WTC11 (cell line): ENCODE data around the gene PRPF40B.

ENCODE experiments used
- AFF4 ChIP-seq: sonication (generic); formaldehyde crosslinking; IDR thresholded peaks from 2 replicates; pipeline ENCODE4 v1.8.1; 2023; ENCODE audit warnings: mild to moderate bottlenecking, missing genetic modification reagents, borderline replicate concordance
- CREB1 ChIP-seq: sonication (generic); formaldehyde crosslinking; IDR thresholded peaks from 2 replicates; pipeline ENCODE4 v1.8.0; 2023; ENCODE audit warnings: mild to moderate bottlenecking, missing genetic modification reagents
- CREM ChIP-seq: sonication (generic); formaldehyde crosslinking; IDR thresholded peaks from 2 replicates; pipeline ENCODE4 v1.8.1; 2022; ENCODE audit warnings: mild to moderate bottlenecking, missing genetic modification reagents, moderate library complexity
- CTCF ChIP-seq: fragments of 200-600 bp; IDR thresholded peaks from 2 replicates; pipeline ENCODE4 v1.8.0; 2022; ENCODE audit warnings: antibody characterized with exemption
- FOXJ3 ChIP-seq: sonication (generic); formaldehyde crosslinking; IDR thresholded peaks from 2 replicates; pipeline ENCODE4 v1.9.0; 2021; ENCODE audit warnings: missing genetic modification reagents, mild to moderate bottlenecking, borderline replicate concordance
- NFYB ChIP-seq: sonication (generic); formaldehyde crosslinking; conservative IDR thresholded peaks from 2 replicates; pipeline ENCODE4 v1.8.0; 2022; ENCODE audit warnings: low read depth, missing genetic modification reagents
- NR3C1 ChIP-seq: sonication (generic); formaldehyde crosslinking; conservative IDR thresholded peaks from 2 replicates; pipeline ENCODE4 v1.8.1; 2023; ENCODE audit warnings: low read depth, mild to moderate bottlenecking, missing genetic modification reagents
- ZNF232 ChIP-seq: sonication (generic); formaldehyde crosslinking; IDR thresholded peaks from 2 replicates; pipeline ENCODE4 v1.8.0; 2022; ENCODE audit warnings: mild to moderate bottlenecking, missing genetic modification reagents
- TF ChIP-seq, protein P1 (sequence below): sonication (generic); formaldehyde crosslinking; IDR thresholded peaks from 2 replicates; pipeline ENCODE4 v1.8.1; 2022; ENCODE audit warnings: low read depth, mild to moderate bottlenecking, moderate library complexity, missing genetic modification reagents, borderline replicate concordance

- TF ChIP-seq CTCF (no peak), ZNF232 (CRISPR knock-in tag) (no peak), NR3C1 (no peak), CREB1 (no peak), AFF4 (CRISPR knock-in tag) (no peak), CREM (CRISPR knock-in tag) (no peak), NFYB (CRISPR knock-in tag) (no peak), FOXJ3 (CRISPR knock-in tag) (no peak)
- TF ChIP-seq, protein P1, sequence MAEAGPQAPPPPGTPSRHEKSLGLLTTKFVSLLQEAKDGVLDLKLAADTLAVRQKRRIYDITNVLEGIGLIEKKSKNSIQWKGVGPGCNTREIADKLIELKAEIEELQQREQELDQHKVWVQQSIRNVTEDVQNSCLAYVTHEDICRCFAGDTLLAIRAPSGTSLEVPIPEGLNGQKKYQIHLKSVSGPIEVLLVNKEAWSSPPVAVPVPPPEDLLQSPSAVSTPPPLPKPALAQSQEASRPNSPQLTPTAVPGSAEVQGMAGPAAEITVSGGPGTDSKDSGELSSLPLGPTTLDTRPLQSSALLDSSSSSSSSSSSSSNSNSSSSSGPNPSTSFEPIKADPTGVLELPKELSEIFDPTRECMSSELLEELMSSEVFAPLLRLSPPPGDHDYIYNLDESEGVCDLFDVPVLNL (CRISPR knock-in tag): no peak
Observed at GRCh38 chr12:49646331-49646830, 23.0 kb downstream of the PRPF40B start.
